Spleen (tissue), 11 donors: Measurements from ENCODE around the gene PPP6R3. TPM values are rescaled to one million over a fixed set of nuclear protein-coding genes. Genes with fewer than 3 reads are reported as not detected.

Experiments
- DNase-seq: peaks from one replicate; pipeline ENCODE4 v3.0.0-alpha.2; 2020
- H3K27ac ChIP-seq, 8 donors: fragments of 200-600 bp; sonication (generic) in 7 of 8; 1 replicate in 4 of 8; 2 replicates in 4 of 8; pipeline versions ENCODE4 v1.5.0 to v1.8.0; 2016 to 2021; ENCODE audit warnings: inconsistent platforms in 4 of 8, mild to moderate bottlenecking in 4 of 8, moderate library complexity in 1 of 8
- H3K27me3 ChIP-seq, 7 donors: fragments of 200-600 bp; sonication (generic) in 6 of 7; replicated peaks in 1 of 7; 1 replicate in 4 of 7; 2 replicates in 3 of 7; pipeline versions ENCODE4 v1.5.0 to v1.8.0; 2016 to 2021; ENCODE audit warnings: inconsistent platforms in 3 of 7, mild to moderate bottlenecking in 1 of 7
- H3K36me3 ChIP-seq, 6 donors: fragments of 200-600 bp; sonication (generic) in 5 of 6; 1 replicate in 4 of 6; 2 replicates in 2 of 6; pipeline versions ENCODE4 v1.5.0 to v1.8.0; 2016 to 2021; ENCODE audit warnings: inconsistent platforms in 2 of 6
- H3K4me1 ChIP-seq, 6 donors: fragments of 200-600 bp; sonication (generic) in 5 of 6; 1 replicate in 3 of 6; 2 replicates in 3 of 6; pipeline versions ENCODE4 v1.5.0 to v1.8.0; 2016 to 2021; ENCODE audit warnings: inconsistent platforms in 3 of 6
- H3K4me3 ChIP-seq, 8 donors: fragments of 200-600 bp; sonication (generic) in 7 of 8; 1 replicate in 4 of 8; 2 replicates in 4 of 8; pipeline versions ENCODE4 v1.5.0 to v1.8.0; 2016 to 2021; ENCODE audit warnings: inconsistent platforms in 4 of 8, mild to moderate bottlenecking in 4 of 8, moderate library complexity in 2 of 8
- H3K9me3 ChIP-seq, 8 donors: fragments of 200-600 bp; sonication (generic) in 7 of 8; 1 replicate in 4 of 8; 2 replicates in 4 of 8; pipeline versions ENCODE4 v1.5.0 to v1.8.0; 2016 to 2021; ENCODE audit warnings: inconsistent platforms in 4 of 8
- CTCF ChIP-seq, 11 experiments: fragments of 200-600 bp in 7 of 11; fragments of 450-650 bp in 4 of 11; sonication (generic) in 4 of 11; IDR thresholded peaks in 8 of 11; conservative IDR thresholded peaks in 3 of 11; 1 replicate in 7 of 11; 2 replicates in 4 of 11; pipeline versions ENCODE4 v1.4.0 to v1.8.0; 2016 to 2021; ENCODE audit warnings: antibody characterized with exemption in 11 of 11, inconsistent platforms in 4 of 11, mild to moderate bottlenecking in 1 of 11
- POLR2A ChIP-seq, 3 donors: fragments of 450-650 bp; IDR thresholded peaks; one replicate each; pipeline ENCODE4 v1.5.1; 2017; ENCODE audit warnings: antibody characterized with exemption in 3 of 3, mild to moderate bottlenecking in 1 of 3
- POLR2AphosphoS5 ChIP-seq, 3 donors: sonication (generic); formaldehyde crosslinking; IDR thresholded peaks; one replicate each; pipeline ENCODE4 v1.5.1; 2017; ENCODE audit warnings: antibody characterized with exemption in 3 of 3
- WGBS, 5 donors: extraction: QIAGEN DNeasy Blood & Tissue Kit in 3 of 5; methylation state at CpG; one replicate each; pipeline versions ENCODE4 v1.1.5 to v1.1.7; 2013 to 2018; 5-methylcytosine and 5-hydroxymethylcytosine counted together
- intact Hi-C: fragments of 100-400 bp; cut with DNase I; formaldehyde crosslinking; loops from one replicate; pipeline ENCODE4 v1.15.0; 2023; ENCODE audit warnings: low total_unique reads
- polyA plus RNA-seq, 3 donors: library from polyadenylated mRNA; stranded (reverse); fragments of 200-250 nt; gene quantifications; one replicate each; pipeline ENCODE4 v1.2.1, GENCODE V29; 2013
- total RNA-seq, 7 donors: library from RNA; depleted of rRNA in 3 of 7; stranded (reverse); fragments of >200 nt in 3 of 7; fragmentation: NEBNext Ultra II Directional in 4 of 7; extraction: Animal tissue kit (Norgen Biotek cat#: 25700) in 4 of 7; gene quantifications; one replicate each; pipeline versions ENCODE4 v1.1.0 to v1.2.1, GENCODE V29; 2016 to 2021
- donor health status: healthy with polysubstance abuse.
- donor health status: DM: no; HTN: no; CAD: no; lungs with moderate emphysema.
- donor health status: DM: no; HTN: no; CAD: no.
- donor health status: Bipolar disorder and iron deficiency.
- donor health status: healthy.
- donor health status: DM: no; HTN: no; CAD: no.
- donor health status: DM: yes; HTN: yes; CAD: no.

The PPP6R3 gene
- total and polyA plus RNA-seq, 10 donors: 23.9 to 178 (median 122) TPM

GRCh38 chr11:68425866-68426380, 34.6 kb upstream of the PPP6R3 start:
- intact Hi-C loops: no loop called here
- H3K36me3 ChIP-seq: peaks cover 0 to 56% (median 7%) of the 10 kb centered on the region in 6 donors
- TF ChIP-seq POLR2AphosphoS5 (IDR thresholded peaks at IDR 0.05) (no peak), CTCF (IDR thresholded peaks at IDR 0.05 in 8 of 11, conservative IDR thresholded peaks at IDR 0.05 in 3 of 11) (no peak), POLR2A (IDR thresholded peaks at IDR 0.05) (no peak)
- no peak overlapping the region for H3K4me3 ChIP-seq
- H3K9me3 ChIP-seq: peaks cover 4 to 27% (median 18%) of the 10 kb centered on the region in 8 donors
- H3K27me3 ChIP-seq: no peaks in the 10 kb centered on the region
- no peak for DNase-seq
- no peaks in the 10 kb centered on the region for H3K4me1 ChIP-seq
- 92 to 97% (median 93%) methylated on average over 15 to 21 of the region's 21 CpGs for WGBS, 5 donors
- no peak overlapping the region for H3K27ac ChIP-seq

- no peak overlapping the region for H3K4me3 ChIP-seq
- peaks cover 4 to 27% (median 18%) of the 10 kb centered on the region in 8 donors for H3K9me3 ChIP-seq
- TF ChIP-seq POLR2A (IDR thresholded peaks at IDR 0.05) (no peak), CTCF (IDR thresholded peaks at IDR 0.05 in 8 of 11, conservative IDR thresholded peaks at IDR 0.05 in 3 of 11) (no peak), POLR2AphosphoS5 (IDR thresholded peaks at IDR 0.05) (no peak)
- intact Hi-C loops: no loop called here
- WGBS, 5 donors: 93 to 100% (median 97%) methylated on average over 2 to 3 of the region's 3 CpGs
- no peaks in the 10 kb centered on the region for H3K4me1 ChIP-seq
- H3K27me3 ChIP-seq: no peaks in the 10 kb centered on the region
- peaks cover 0 to 70% (median 8%) of the 10 kb centered on the region in 6 donors for H3K36me3 ChIP-seq
- no peak for DNase-seq
- no peak overlapping the region for H3K27ac ChIP-seq
Observed at GRCh38 chr11:68429661-68430060, 30.9 kb upstream of the PPP6R3 start.

- H3K36me3 ChIP-seq: peaks cover 0 to 63% (median 8%) of the 10 kb centered on the region in 6 donors
- TF ChIP-seq CTCF (IDR thresholded peaks at IDR 0.05 in 8 of 11, conservative IDR thresholded peaks at IDR 0.05 in 3 of 11) (no peak), POLR2AphosphoS5 (IDR thresholded peaks at IDR 0.05) (no peak), POLR2A (IDR thresholded peaks at IDR 0.05) (no peak)
Observed at GRCh38 chr11:68430384-68430783, 30.2 kb upstream of the PPP6R3 start.

GRCh38 chr11:68430801-68431200, 29.8 kb upstream of the PPP6R3 start:
- H3K27me3 ChIP-seq: no peaks in the 10 kb centered on the region
- WGBS, 5 donors: 66 to 86% (median 84%) methylated on average over 3 of the region's 3 CpGs
- DNase-seq: no peak
- intact Hi-C loops: no loop called here
- H3K36me3 ChIP-seq: peaks cover 0 to 59% (median 8%) of the 10 kb centered on the region in 6 donors
- TF ChIP-seq POLR2AphosphoS5 (IDR thresholded peaks at IDR 0.05) (no peak), CTCF (IDR thresholded peaks at IDR 0.05 in 8 of 11, conservative IDR thresholded peaks at IDR 0.05 in 3 of 11) (no peak), POLR2A (IDR thresholded peaks at IDR 0.05) (no peak)
- H3K27ac ChIP-seq: no peak overlapping the region
- H3K9me3 ChIP-seq: peaks cover 4 to 27% (median 18%) of the 10 kb centered on the region in 8 donors
- no peaks in the 10 kb centered on the region for H3K4me1 ChIP-seq
- H3K4me3 ChIP-seq: no peak overlapping the region

More at GRCh38 chr11:68430384-68430783, 30.2 kb upstream of the PPP6R3 start:
- intact Hi-C loops: no loop called here
- WGBS, 5 donors: 93 to 100% (median 94%) methylated on average over 2 to 5 of the region's 5 CpGs
- Histone ChIP-seq H3K4me3 (no peak overlapping the region), H3K27ac (no peak overlapping the region), H3K4me1 (no peaks in the 10 kb centered on the region), H3K27me3 (no peaks in the 10 kb centered on the region), H3K9me3 (peaks cover 4 to 27% (median 18%) of the 10 kb centered on the region in 8 donors)
- DNase-seq: no peak
